ENCODE results near the gene ECT2. TPM values are rescaled to one million over a fixed set of nuclear protein-coding genes. Genes with fewer than 3 reads are reported as not detected.

ECT2 gene
- total RNA-seq, 3 donors from 2014 or later (not counting 1 experiment from before 2014, with no cell fraction given) = 2.9 to 7.0 (median 4.8) TPM

DNA sequence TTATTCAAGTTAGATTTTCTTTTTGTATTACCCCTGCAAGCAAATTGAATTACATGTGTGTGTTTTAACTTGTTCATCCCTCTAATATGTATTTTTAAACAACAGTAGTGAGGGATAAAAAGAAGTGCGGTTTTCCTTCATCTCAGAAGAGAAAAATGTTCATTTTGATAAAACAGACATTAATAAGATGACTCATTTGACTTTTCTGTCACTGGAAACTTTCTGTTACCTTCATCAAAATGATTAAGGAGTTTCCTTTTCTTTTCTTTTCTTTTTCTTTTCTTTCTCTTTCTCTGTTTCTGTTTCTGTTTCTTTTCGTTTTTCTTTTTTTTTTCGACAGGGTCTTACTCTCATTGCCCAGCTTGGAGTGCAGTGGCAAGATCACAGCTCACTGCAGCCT, 53.0 kb downstream of the ECT2 start:
- H3K36me3 Mint-ChIP-seq = no peaks in the 10 kb centered on the region

DNA sequence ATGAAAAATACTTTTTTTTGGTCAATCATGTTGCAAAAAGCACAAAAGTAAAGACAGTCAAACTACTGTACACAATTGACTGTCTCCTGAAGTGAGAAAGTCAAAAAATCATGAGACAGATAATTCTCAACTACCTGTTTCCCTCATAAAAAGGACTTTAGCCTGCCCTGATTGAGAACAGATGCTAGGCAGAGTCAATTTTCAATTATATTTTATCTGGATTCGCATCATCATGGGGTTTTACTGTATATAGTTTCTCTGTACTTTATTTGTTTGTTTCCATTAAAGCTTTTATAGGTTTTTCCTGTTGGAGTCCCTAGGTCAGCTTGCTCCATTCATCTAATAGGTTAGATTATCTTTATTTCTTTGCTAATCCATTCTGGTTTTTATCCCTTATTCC, 53.8 kb downstream of the ECT2 start:
- DNase-seq (no peak), ATAC-seq (no peak)
- intact Hi-C loops (cut with micrococcal nuclease) = no loop called here
- no peak overlapping the region for H3K4me3 ChIP-seq (ENCODE audit: low read length)
- H3K4me1 ChIP-seq (ENCODE audit: control insufficient read depth, insufficient read depth, low read length) = no peaks in the 10 kb centered on the region
- 100% methylated on average over 1 of the region's 1 CpG for WGBS (ENCODE audit: insufficient coverage)
- no peaks in the 10 kb centered on the region for H3K4me1 Mint-ChIP-seq
- no peak overlapping the region for H3K27ac Mint-ChIP-seq
- TF ChIP-seq, protein P1, sequence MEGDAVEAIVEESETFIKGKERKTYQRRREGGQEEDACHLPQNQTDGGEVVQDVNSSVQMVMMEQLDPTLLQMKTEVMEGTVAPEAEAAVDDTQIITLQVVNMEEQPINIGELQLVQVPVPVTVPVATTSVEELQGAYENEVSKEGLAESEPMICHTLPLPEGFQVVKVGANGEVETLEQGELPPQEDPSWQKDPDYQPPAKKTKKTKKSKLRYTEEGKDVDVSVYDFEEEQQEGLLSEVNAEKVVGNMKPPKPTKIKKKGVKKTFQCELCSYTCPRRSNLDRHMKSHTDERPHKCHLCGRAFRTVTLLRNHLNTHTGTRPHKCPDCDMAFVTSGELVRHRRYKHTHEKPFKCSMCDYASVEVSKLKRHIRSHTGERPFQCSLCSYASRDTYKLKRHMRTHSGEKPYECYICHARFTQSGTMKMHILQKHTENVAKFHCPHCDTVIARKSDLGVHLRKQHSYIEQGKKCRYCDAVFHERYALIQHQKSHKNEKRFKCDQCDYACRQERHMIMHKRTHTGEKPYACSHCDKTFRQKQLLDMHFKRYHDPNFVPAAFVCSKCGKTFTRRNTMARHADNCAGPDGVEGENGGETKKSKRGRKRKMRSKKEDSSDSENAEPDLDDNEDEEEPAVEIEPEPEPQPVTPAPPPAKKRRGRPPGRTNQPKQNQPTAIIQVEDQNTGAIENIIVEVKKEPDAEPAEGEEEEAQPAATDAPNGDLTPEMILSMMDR (IDR thresholded peaks at IDR 0.05) = no peak
- no peak overlapping the region for H3K27ac ChIP-seq (ENCODE audit: low read length)
- no peaks in the 10 kb centered on the region for H3K36me3 Mint-ChIP-seq
- no peaks in the 10 kb centered on the region for H3K27me3 ChIP-seq (ENCODE audit: control insufficient read depth, insufficient read depth, low read length)
- H3K36me3 ChIP-seq (ENCODE audit: control insufficient read depth, insufficient read depth, low read length) = peaks cover 4% of the 10 kb centered on the region
- no peaks in the 10 kb centered on the region for H3K9me3 ChIP-seq (ENCODE audit: control insufficient read depth, insufficient read depth, low read length)
- no peak overlapping the region for H3K4me3 Mint-ChIP-seq
- H3K27me3 Mint-ChIP-seq (ENCODE audit: low read depth in 2 of 2) = no peaks in the 10 kb centered on the region
- no peaks in the 10 kb centered on the region for H3K9me3 Mint-ChIP-seq

More for the DNA sequence above, 53.0 kb downstream of the ECT2 start:
- no peaks in the 10 kb centered on the region for H3K9me3 Mint-ChIP-seq
- no peak for DNase-seq
- Histone ChIP-seq H3K9me3 (ENCODE audit: control insufficient read depth, insufficient read depth, low read length) (no peaks in the 10 kb centered on the region), H3K4me1 (ENCODE audit: control insufficient read depth, insufficient read depth, low read length) (no peaks in the 10 kb centered on the region), H3K36me3 (ENCODE audit: control insufficient read depth, insufficient read depth, low read length) (peaks cover 4% of the 10 kb centered on the region), H3K4me3 (ENCODE audit: low read length) (no peak overlapping the region), H3K27ac (ENCODE audit: low read length) (no peak overlapping the region), H3K27me3 (ENCODE audit: control insufficient read depth, insufficient read depth, low read length) (no peaks in the 10 kb centered on the region)
- intact Hi-C loops (cut with micrococcal nuclease) = no loop called here
- no peaks in the 10 kb centered on the region for H3K27me3 Mint-ChIP-seq (ENCODE audit: low read depth in 2 of 2)
- TF ChIP-seq, protein P1 (IDR thresholded peaks at IDR 0.05) = no peak
- WGBS (ENCODE audit: insufficient coverage) = 76% methylated on average over 2 of the region's 3 CpGs
- H3K4me1 Mint-ChIP-seq = no peaks in the 10 kb centered on the region
- ATAC-seq = no peak
- H3K4me3 Mint-ChIP-seq = no peak overlapping the region
- H3K27ac Mint-ChIP-seq = no peak overlapping the region

DNA sequence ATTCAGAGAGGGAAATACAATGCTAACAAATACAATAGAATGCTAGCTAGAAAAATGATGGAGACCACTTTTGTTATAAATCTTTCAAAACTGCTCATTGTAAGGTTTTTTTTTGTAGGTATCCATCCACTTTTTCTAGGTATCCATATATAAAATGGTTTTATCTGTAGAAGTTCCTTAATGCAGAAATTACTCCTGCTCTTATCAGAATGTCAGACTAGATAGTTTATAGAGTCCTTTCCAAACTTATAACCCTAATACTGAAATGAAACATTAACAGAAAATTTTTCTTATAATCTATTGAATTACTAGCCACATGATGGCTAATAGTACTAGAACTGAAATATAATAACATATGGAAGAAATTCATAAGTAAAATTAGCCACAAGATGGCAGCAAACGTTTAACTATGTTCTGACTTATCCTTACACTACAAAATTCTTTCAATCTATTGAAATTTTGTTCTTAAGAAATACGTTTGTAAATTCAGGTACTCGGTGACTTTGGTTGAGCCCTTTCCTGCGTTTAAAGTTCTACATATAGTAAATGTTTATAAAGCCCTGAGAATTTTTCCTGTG, 58.5 kb downstream of the ECT2 start:
- H3K27ac ChIP-seq (ENCODE audit: low read length) = no peak overlapping the region
- DNase-seq (peak in 1 of 2 donors; percentile 49), ATAC-seq (no peak)
- H3K4me3 ChIP-seq (ENCODE audit: low read length) = no peak overlapping the region
- H3K9me3 ChIP-seq (ENCODE audit: control insufficient read depth, insufficient read depth, low read length) = no peaks in the 10 kb centered on the region
- peaks cover 4% of the 10 kb centered on the region for H3K36me3 ChIP-seq (ENCODE audit: control insufficient read depth, insufficient read depth, low read length)
- no peak overlapping the region for H3K27ac Mint-ChIP-seq
- H3K4me3 Mint-ChIP-seq = no peak overlapping the region
- 54% methylated on average over 2 of the region's 4 CpGs for WGBS (ENCODE audit: insufficient coverage)
- H3K36me3 Mint-ChIP-seq = no peaks in the 10 kb centered on the region
- intact Hi-C loops (cut with micrococcal nuclease) = no loop called here
- no peaks in the 10 kb centered on the region for H3K4me1 ChIP-seq (ENCODE audit: control insufficient read depth, insufficient read depth, low read length)
- no peaks in the 10 kb centered on the region for H3K27me3 Mint-ChIP-seq (ENCODE audit: low read depth in 2 of 2)
- no peaks in the 10 kb centered on the region for H3K9me3 Mint-ChIP-seq
- H3K4me1 Mint-ChIP-seq = no peaks in the 10 kb centered on the region
- H3K27me3 ChIP-seq (ENCODE audit: control insufficient read depth, insufficient read depth, low read length) = no peaks in the 10 kb centered on the region
- TF ChIP-seq, protein P1 (IDR thresholded peaks at IDR 0.05) = peak; percentile 44

DNA sequence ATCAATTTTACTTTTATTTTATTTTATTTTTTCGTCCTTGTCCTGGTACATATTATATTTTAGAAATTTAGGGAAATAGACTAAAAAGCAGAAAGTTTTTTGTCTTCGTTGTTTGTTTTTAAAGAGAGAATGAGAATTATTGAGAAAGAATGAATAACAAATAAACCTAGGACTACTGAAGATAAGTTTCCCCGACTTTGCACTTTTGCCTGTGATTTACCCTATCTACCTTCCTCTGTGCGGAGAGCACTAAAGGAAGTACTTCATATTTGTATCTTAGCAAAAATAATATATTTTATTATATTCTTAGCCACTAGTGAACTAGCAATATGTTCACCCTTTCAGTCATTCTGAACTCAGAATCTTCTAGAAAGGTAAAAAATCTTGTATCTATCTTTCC, 60.6 kb downstream of the ECT2 start:
- DNase-seq (no peak), ATAC-seq (no peak)
- no peaks in the 10 kb centered on the region for H3K27me3 Mint-ChIP-seq (ENCODE audit: low read depth in 2 of 2)
- H3K4me1 Mint-ChIP-seq = no peaks in the 10 kb centered on the region
- no peaks in the 10 kb centered on the region for H3K4me1 ChIP-seq (ENCODE audit: control insufficient read depth, insufficient read depth, low read length)
- no peaks in the 10 kb centered on the region for H3K27me3 ChIP-seq (ENCODE audit: control insufficient read depth, insufficient read depth, low read length)
- no peak overlapping the region for H3K4me3 Mint-ChIP-seq
- no peak overlapping the region for H3K27ac Mint-ChIP-seq
- H3K9me3 ChIP-seq (ENCODE audit: control insufficient read depth, insufficient read depth, low read length) = no peaks in the 10 kb centered on the region
- intact Hi-C loops (cut with micrococcal nuclease) = no loop called here
- H3K36me3 ChIP-seq (ENCODE audit: control insufficient read depth, insufficient read depth, low read length) = peaks cover 3% of the 10 kb centered on the region
- no peaks in the 10 kb centered on the region for H3K9me3 Mint-ChIP-seq
- no peak overlapping the region for H3K4me3 ChIP-seq (ENCODE audit: low read length)
- TF ChIP-seq, protein P1 (IDR thresholded peaks at IDR 0.05) = no peak
- WGBS (ENCODE audit: insufficient coverage) = no CpG with 5 or more reads among the region's 4 CpGs
- H3K27ac ChIP-seq (ENCODE audit: low read length) = no peak overlapping the region
- H3K36me3 Mint-ChIP-seq = no peaks in the 10 kb centered on the region
